ENCODE results near the gene HORMAD1. TPM values are rescaled to one million over a fixed set of nuclear protein-coding genes. Genes with fewer than 3 reads are reported as not detected.

HORMAD1 gene
- total RNA-seq, 1 experiment from 2014 or later, result not detected

DNA sequence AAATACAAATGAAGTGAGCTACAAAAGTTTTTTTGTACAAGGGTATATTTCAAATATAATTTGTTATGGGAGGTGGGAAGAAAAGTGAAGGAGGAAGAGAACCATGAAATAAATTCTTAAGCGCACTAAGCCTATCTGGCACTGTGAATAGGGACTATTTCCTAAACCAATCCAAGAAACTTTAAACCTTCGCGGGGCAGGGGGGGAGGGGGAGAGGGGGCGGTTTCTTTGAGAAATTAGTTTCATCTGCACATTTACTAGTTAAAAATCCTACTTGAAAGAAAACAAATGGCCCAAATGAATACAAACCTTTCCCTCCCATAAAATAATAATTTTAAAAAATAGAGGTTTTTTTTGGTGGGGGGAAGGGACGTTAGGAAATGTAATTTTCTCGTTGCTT lies 24.1 kb downstream of the HORMAD1 start:
- no peak for DNase-seq
- POLR2A ChIA-PET, result interaction anchor here (0.6 to 1.8 kb wide), 11 partner anchors 10 to 768 kb away, joined by 3 to 19 read pairs (median 3); partner anchors contain the start of genes ENSA, FALEC, MCL1 and VPS72
- intact Hi-C loops (cut with micrococcal nuclease; ENCODE audit: unreplicated experiment), result loop anchor here (5.0 kb wide), 2 partner anchors 116 to 134 kb away; no protein-coding TSS in a partner anchor

DNA sequence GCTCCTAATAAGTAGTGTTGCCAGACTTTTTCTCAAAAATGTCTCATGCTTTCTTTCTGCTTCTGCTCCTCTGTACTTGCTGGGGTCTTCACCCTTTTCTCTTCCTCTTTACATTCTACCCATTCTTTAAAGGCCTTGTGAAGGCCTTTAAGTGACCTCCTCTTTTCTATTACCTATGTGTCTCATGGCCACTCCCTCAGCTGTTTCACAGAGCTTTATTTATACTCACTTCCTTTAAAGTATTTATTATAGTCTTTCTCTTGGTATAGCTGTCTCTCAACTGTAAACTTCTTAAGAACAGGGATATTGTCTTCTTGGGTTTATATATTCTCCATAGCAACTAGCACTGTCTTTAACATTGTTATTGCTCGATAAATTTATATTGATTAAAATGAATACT lies 24.5 kb downstream of the HORMAD1 start:
- ChIA-PET CTCF (interaction anchor here (0.5 to 1.4 kb wide), 4 partner anchors 67 to 136 kb away, joined by 3 to 14 read pairs (median 4); partner anchors contain the start of gene ENSA), POLR2A (interaction anchor here (0.6 to 1.4 kb wide), 4 partner anchors 9 to 493 kb away, joined by 3 to 6 read pairs (median 4); partner anchors contain the start of gene VPS72)
- no peaks in the 10 kb centered on the region for H3K9me3 Mint-ChIP-seq (ENCODE audit: unreplicated experiment)
- no peaks in the 10 kb centered on the region for H3K27me3 ChIP-seq (replicated peaks; ENCODE audit: control insufficient read depth, insufficient read depth, low read length)
- peak overlapping the region; percentile 97 for H3K27ac Mint-ChIP-seq (ENCODE audit: unreplicated experiment)
- no peaks in the 10 kb centered on the region for H3K9me3 ChIP-seq
- H3K4me3 Mint-ChIP-seq (ENCODE audit: unreplicated experiment), result peak overlapping the region; percentile 98
- DNase-seq, result no peak
- H3K36me3 ChIP-seq (ENCODE audit: control insufficient read depth, insufficient read depth, low read length), result no peaks in the 10 kb centered on the region; the same call in 1 of the 2 replicates
- no peaks in the 10 kb centered on the region; the same call in 1 of the 2 replicates for H3K4me1 ChIP-seq
- peak overlapping the region; percentile 65 for H3K4me3 ChIP-seq (ENCODE audit: low read depth, low read length)
- peaks cover 33% of the 10 kb centered on the region for H3K36me3 Mint-ChIP-seq (ENCODE audit: insufficient read depth, unreplicated experiment)
- TSS peak; percentile 50 for BruUV-seq (replicated peaks)
- TF ChIP-seq, protein P1, sequence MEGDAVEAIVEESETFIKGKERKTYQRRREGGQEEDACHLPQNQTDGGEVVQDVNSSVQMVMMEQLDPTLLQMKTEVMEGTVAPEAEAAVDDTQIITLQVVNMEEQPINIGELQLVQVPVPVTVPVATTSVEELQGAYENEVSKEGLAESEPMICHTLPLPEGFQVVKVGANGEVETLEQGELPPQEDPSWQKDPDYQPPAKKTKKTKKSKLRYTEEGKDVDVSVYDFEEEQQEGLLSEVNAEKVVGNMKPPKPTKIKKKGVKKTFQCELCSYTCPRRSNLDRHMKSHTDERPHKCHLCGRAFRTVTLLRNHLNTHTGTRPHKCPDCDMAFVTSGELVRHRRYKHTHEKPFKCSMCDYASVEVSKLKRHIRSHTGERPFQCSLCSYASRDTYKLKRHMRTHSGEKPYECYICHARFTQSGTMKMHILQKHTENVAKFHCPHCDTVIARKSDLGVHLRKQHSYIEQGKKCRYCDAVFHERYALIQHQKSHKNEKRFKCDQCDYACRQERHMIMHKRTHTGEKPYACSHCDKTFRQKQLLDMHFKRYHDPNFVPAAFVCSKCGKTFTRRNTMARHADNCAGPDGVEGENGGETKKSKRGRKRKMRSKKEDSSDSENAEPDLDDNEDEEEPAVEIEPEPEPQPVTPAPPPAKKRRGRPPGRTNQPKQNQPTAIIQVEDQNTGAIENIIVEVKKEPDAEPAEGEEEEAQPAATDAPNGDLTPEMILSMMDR (IDR thresholded peaks at IDR 0.05; ENCODE audit: insufficient read depth in 1 of 2, low read depth in 1 of 2, low read length in 1 of 2, severe bottlenecking in 1 of 2, unreplicated experiment in 1 of 2), result no peak
- no peaks in the 10 kb centered on the region for H3K27me3 Mint-ChIP-seq (ENCODE audit: insufficient read depth, unreplicated experiment)
- peaks cover 7% of the 10 kb centered on the region for H3K4me1 Mint-ChIP-seq (ENCODE audit: low read depth, unreplicated experiment)
- intact Hi-C loops (cut with micrococcal nuclease; ENCODE audit: unreplicated experiment), result loop anchor here (5.0 kb wide), 2 partner anchors 116 to 134 kb away; no protein-coding TSS in a partner anchor

More for the DNA sequence above, 24.1 kb downstream of the HORMAD1 start:
- Mint-ChIP-seq H3K36me3 (ENCODE audit: insufficient read depth, unreplicated experiment) (peaks cover 29% of the 10 kb centered on the region), H3K9me3 (ENCODE audit: unreplicated experiment) (no peaks in the 10 kb centered on the region), H3K27ac (ENCODE audit: unreplicated experiment) (peak overlapping the region; percentile 97), H3K4me1 (ENCODE audit: low read depth, unreplicated experiment) (peaks cover 7% of the 10 kb centered on the region), H3K27me3 (ENCODE audit: insufficient read depth, unreplicated experiment) (no peaks in the 10 kb centered on the region), H3K4me3 (ENCODE audit: unreplicated experiment) (peak overlapping the region; percentile 98)
- CTCF ChIA-PET, result interaction anchor here (1.0 to 1.6 kb wide), 9 partner anchors 38 to 299 kb away, joined by 3 to 14 read pairs (median 6); partner anchors contain the start of genes ENSA and MCL1
- Histone ChIP-seq H3K4me1 (no peaks in the 10 kb centered on the region; the same call in 1 of the 2 replicates), H3K4me3 (ENCODE audit: low read depth, low read length) (peak overlapping the region; percentile 65), H3K27me3 (replicated peaks; ENCODE audit: control insufficient read depth, insufficient read depth, low read length) (no peaks in the 10 kb centered on the region), H3K9me3 (no peaks in the 10 kb centered on the region), H3K36me3 (ENCODE audit: control insufficient read depth, insufficient read depth, low read length) (no peaks in the 10 kb centered on the region)
- no TSS peak for BruUV-seq (replicated peaks)
- TF ChIP-seq, protein P1 (IDR thresholded peaks at IDR 0.05; ENCODE audit: insufficient read depth in 1 of 2, low read depth in 1 of 2, low read length in 1 of 2, severe bottlenecking in 1 of 2, unreplicated experiment in 1 of 2), result no peak

- ChIA-PET POLR2A (interaction anchor here (0.6 kb wide), 1 partner anchor 109 kb away, joined by 5 read pairs; no protein-coding TSS in a partner anchor), CTCF (interaction anchor here (0.5 kb wide), 1 partner anchor 117 kb away, joined by 3 read pairs; no protein-coding TSS in a partner anchor)
- Mint-ChIP-seq H3K27ac (ENCODE audit: unreplicated experiment) (no peak overlapping the region), H3K4me3 (ENCODE audit: unreplicated experiment) (no peak overlapping the region), H3K27me3 (ENCODE audit: insufficient read depth, unreplicated experiment) (no peaks in the 10 kb centered on the region), H3K9me3 (ENCODE audit: unreplicated experiment) (no peaks in the 10 kb centered on the region), H3K36me3 (ENCODE audit: insufficient read depth, unreplicated experiment) (peaks cover 33% of the 10 kb centered on the region), H3K4me1 (ENCODE audit: low read depth, unreplicated experiment) (peaks cover 10% of the 10 kb centered on the region)
- TF ChIP-seq, protein P1 (IDR thresholded peaks at IDR 0.05; ENCODE audit: insufficient read depth in 1 of 2, low read depth in 1 of 2, low read length in 1 of 2, severe bottlenecking in 1 of 2, unreplicated experiment in 1 of 2), result no peak
- intact Hi-C loops (cut with micrococcal nuclease; ENCODE audit: unreplicated experiment), result loop anchor here (5.0 kb wide), 2 partner anchors 117 to 133 kb away; no protein-coding TSS in a partner anchor
- DNase-seq, result no peak
- Histone ChIP-seq H3K4me3 (ENCODE audit: low read depth, low read length) (no peak overlapping the region), H3K9me3 (no peaks in the 10 kb centered on the region), H3K36me3 (ENCODE audit: control insufficient read depth, insufficient read depth, low read length) (no peaks in the 10 kb centered on the region; the same call in 1 of the 2 replicates), H3K27me3 (replicated peaks; ENCODE audit: control insufficient read depth, insufficient read depth, low read length) (no peaks in the 10 kb centered on the region), H3K4me1 (no peaks in the 10 kb centered on the region; the same call in 1 of the 2 replicates)
- BruUV-seq (replicated peaks), result no TSS peak
Measured at GRCh38 chr1:150695561-150695960, 25.1 kb downstream of the HORMAD1 start.
